Neural cell (in vitro differentiated cells): ENCODE results near the gene SLC25A46. TPM values are rescaled to one million over a fixed set of nuclear protein-coding genes. Genes with fewer than 3 reads are reported as not detected.

Experiments used
- H2AFZ ChIP-seq: fragments of 200-600, 300-800 bp; sonication (generic), shearing (Covaris generic); 2 replicates; pipeline ENCODE4 v1.6.0; 2014; ENCODE audit warnings: low read depth, mild to moderate bottlenecking, antibody characterized with exemption, low read length, moderate library complexity
- H3F3A ChIP-seq: fragments of 200-600 bp; shearing (Covaris generic); 2 replicates; pipeline ENCODE4 v1.6.1; 2016; ENCODE audit warnings: mild to moderate bottlenecking, moderate library complexity, mixed read lengths, antibody characterized with exemption, low read length; ENCODE audit not compliant: insufficient read depth, poor library complexity, severe bottlenecking
- H3K27ac ChIP-seq: fragments of 200-600, 300-800 bp; sonication (generic), shearing (Covaris generic); 2 replicates; pipeline ENCODE4 v1.5.1; 2014; ENCODE audit warnings: mild to moderate bottlenecking, low read length, moderate library complexity
- H3K27me3 ChIP-seq: fragments of 300-800, 200-600 bp; sonication (generic), shearing (Covaris generic); 2 replicates; pipeline ENCODE4 v1.6.0; 2014; ENCODE audit warnings: mild to moderate bottlenecking, low read depth, low read length, moderate library complexity; ENCODE audit not compliant: insufficient read depth
- H3K36me3 ChIP-seq: fragments of 300-800, 200-600 bp; sonication (generic), shearing (Covaris generic); 2 replicates; pipeline ENCODE4 v1.5.1; 2014; ENCODE audit warnings: mild to moderate bottlenecking, antibody characterized with exemption, low read length, moderate library complexity; ENCODE audit not compliant: insufficient read depth
- H3K4me2 ChIP-seq: fragments of 300-800, 200-600 bp; sonication (generic), shearing (Covaris generic); 2 replicates; pipeline ENCODE4 v1.6.0; 2014; ENCODE audit warnings: mild to moderate bottlenecking, low read length
- H3K4me3 ChIP-seq: fragments of 300-800, 200-600 bp; sonication (generic), shearing (Covaris generic); 2 replicates; pipeline ENCODE4 v1.5.1; 2014; ENCODE audit warnings: mild to moderate bottlenecking, low read length, moderate library complexity
- H3K79me2 ChIP-seq: fragments of 200-600 bp; shearing (Covaris generic); replicated peaks from 2 replicates; pipeline ENCODE4 v1.6.0; 2014; ENCODE audit warnings: mild to moderate bottlenecking, low read length, moderate library complexity; ENCODE audit not compliant: insufficient read depth
- H3K9ac ChIP-seq: fragments of 300-800, 200-600 bp; sonication (generic), shearing (Covaris generic); 2 replicates; pipeline ENCODE4 v1.6.1; 2016; ENCODE audit warnings: mild to moderate bottlenecking, low read length, mixed read lengths
- H3K9me2 ChIP-seq: fragments of 200-600 bp; shearing (Covaris generic); 2 replicates; pipeline ENCODE4 v1.6.1; 2016; ENCODE audit warnings: mild to moderate bottlenecking, low read length, mixed read lengths; ENCODE audit not compliant: insufficient read depth
- H3K9me3 ChIP-seq: fragments of 200-600, 300-800 bp; sonication (generic), shearing (Covaris generic); 2 replicates; pipeline ENCODE4 v1.6.1; 2016; ENCODE audit warnings: mild to moderate bottlenecking, mixed run types, low read length, moderate library complexity, mixed read lengths
- H4K20me1 ChIP-seq: fragments of 200-600 bp; shearing (Covaris generic); 2 replicates; pipeline ENCODE4 v1.6.1; 2016; ENCODE audit warnings: mild to moderate bottlenecking, mixed run types; ENCODE audit not compliant: insufficient read depth
- EP300 ChIP-seq: fragments of 450-650 bp; conservative IDR thresholded peaks from 2 replicates; pipeline ENCODE4 v1.6.1; 2014; ENCODE audit warnings: antibody characterized with exemption, mild to moderate bottlenecking, moderate library complexity; ENCODE audit not compliant: poor library complexity, severe bottlenecking
- EZH2 ChIP-seq: fragments of 200-600, 300-800 bp; shearing (Covaris generic), sonication (generic); IDR thresholded peaks from 2 replicates; pipeline ENCODE4 v1.6.1; 2014; ENCODE audit warnings: antibody characterized with exemption, low read length, borderline replicate concordance, mild to moderate bottlenecking; ENCODE audit not compliant: insufficient read depth, poor library complexity, severe bottlenecking
- MXI1 ChIP-seq: fragments of 450-650 bp; conservative IDR thresholded peaks from 2 replicates; pipeline ENCODE4 v1.6.1; 2014; ENCODE audit warnings: antibody characterized with exemption, mild to moderate bottlenecking; ENCODE audit not compliant: poor library complexity, severe bottlenecking
- POLR2AphosphoS5 ChIP-seq: IDR thresholded peaks from 2 replicates; pipeline ENCODE4 v1.6.1; 2012
- RAD21 ChIP-seq: fragments of 450-650 bp; conservative IDR thresholded peaks from 2 replicates; pipeline ENCODE4 v1.6.1; 2014; ENCODE audit warnings: antibody characterized with exemption, mild to moderate bottlenecking, moderate library complexity
- SMC3 ChIP-seq: fragments of 450-650 bp; conservative IDR thresholded peaks from 2 replicates; pipeline ENCODE4 v1.6.1; 2014; ENCODE audit warnings: antibody characterized with exemption, mild to moderate bottlenecking, moderate library complexity; ENCODE audit not compliant: poor library complexity
- TAF1 ChIP-seq: IDR thresholded peaks from 2 replicates; pipeline ENCODE4 v1.6.1; 2012; ENCODE audit warnings: low read depth
- polyA plus RNA-seq: library from polyadenylated mRNA; depleted of rRNA; stranded (reverse); fragments of >200 nt; gene quantifications from 2 replicates; pipeline ENCODE4 v1.2.3, GENCODE V29; 2014
- TF ChIP-seq, protein P1 (sequence below): fragments of 450-650 bp; IDR thresholded peaks from 2 replicates; pipeline ENCODE4 v1.5.1; 2014; ENCODE audit warnings: antibody characterized with exemption, mild to moderate bottlenecking, moderate library complexity; ENCODE audit not compliant: poor library complexity, severe bottlenecking
- TF ChIP-seq, protein P2 (sequence below): IDR thresholded peaks from 2 replicates; pipeline ENCODE4 v1.6.1; 2012; ENCODE audit warnings: borderline replicate concordance

The SLC25A46 gene
- polyA plus RNA-seq, 1 donor from 2014 or later, result 118 TPM

DNA sequence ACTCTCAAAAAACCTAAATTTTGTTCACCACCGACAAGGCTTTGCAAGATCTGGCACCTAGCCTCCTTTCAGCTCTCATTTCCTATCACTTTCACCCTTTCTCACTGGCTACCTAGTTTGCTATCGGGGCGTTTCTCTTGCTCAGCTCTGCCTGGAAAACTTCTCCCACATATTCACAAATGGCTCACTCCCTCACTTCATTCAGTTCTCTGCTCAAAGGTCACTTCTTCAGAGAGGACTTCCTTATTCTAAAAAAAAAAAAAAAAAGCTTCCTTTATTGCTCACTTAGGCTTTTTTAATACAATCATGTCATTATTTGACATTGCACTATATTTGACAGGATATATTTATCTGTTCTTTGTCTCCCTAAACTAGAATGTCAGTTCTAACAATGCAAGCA is 2.1 kb upstream of the SLC25A46 start:
- H3K9me3 ChIP-seq, result no peaks in the 10 kb centered on the region
- H4K20me1 ChIP-seq, result no peaks in the 10 kb centered on the region
- no peak overlapping the region for H2AFZ ChIP-seq
- no peaks in the 10 kb centered on the region for H3K36me3 ChIP-seq
- no peak overlapping the region for H3K27ac ChIP-seq
- TF ChIP-seq RAD21, result no peak
- TF ChIP-seq, protein P1, sequence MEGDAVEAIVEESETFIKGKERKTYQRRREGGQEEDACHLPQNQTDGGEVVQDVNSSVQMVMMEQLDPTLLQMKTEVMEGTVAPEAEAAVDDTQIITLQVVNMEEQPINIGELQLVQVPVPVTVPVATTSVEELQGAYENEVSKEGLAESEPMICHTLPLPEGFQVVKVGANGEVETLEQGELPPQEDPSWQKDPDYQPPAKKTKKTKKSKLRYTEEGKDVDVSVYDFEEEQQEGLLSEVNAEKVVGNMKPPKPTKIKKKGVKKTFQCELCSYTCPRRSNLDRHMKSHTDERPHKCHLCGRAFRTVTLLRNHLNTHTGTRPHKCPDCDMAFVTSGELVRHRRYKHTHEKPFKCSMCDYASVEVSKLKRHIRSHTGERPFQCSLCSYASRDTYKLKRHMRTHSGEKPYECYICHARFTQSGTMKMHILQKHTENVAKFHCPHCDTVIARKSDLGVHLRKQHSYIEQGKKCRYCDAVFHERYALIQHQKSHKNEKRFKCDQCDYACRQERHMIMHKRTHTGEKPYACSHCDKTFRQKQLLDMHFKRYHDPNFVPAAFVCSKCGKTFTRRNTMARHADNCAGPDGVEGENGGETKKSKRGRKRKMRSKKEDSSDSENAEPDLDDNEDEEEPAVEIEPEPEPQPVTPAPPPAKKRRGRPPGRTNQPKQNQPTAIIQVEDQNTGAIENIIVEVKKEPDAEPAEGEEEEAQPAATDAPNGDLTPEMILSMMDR, result no peak
- TF ChIP-seq MXI1, result no peak
- TF ChIP-seq EZH2, result no peak
- TF ChIP-seq EP300, result no peak
- TF ChIP-seq, protein P2, sequence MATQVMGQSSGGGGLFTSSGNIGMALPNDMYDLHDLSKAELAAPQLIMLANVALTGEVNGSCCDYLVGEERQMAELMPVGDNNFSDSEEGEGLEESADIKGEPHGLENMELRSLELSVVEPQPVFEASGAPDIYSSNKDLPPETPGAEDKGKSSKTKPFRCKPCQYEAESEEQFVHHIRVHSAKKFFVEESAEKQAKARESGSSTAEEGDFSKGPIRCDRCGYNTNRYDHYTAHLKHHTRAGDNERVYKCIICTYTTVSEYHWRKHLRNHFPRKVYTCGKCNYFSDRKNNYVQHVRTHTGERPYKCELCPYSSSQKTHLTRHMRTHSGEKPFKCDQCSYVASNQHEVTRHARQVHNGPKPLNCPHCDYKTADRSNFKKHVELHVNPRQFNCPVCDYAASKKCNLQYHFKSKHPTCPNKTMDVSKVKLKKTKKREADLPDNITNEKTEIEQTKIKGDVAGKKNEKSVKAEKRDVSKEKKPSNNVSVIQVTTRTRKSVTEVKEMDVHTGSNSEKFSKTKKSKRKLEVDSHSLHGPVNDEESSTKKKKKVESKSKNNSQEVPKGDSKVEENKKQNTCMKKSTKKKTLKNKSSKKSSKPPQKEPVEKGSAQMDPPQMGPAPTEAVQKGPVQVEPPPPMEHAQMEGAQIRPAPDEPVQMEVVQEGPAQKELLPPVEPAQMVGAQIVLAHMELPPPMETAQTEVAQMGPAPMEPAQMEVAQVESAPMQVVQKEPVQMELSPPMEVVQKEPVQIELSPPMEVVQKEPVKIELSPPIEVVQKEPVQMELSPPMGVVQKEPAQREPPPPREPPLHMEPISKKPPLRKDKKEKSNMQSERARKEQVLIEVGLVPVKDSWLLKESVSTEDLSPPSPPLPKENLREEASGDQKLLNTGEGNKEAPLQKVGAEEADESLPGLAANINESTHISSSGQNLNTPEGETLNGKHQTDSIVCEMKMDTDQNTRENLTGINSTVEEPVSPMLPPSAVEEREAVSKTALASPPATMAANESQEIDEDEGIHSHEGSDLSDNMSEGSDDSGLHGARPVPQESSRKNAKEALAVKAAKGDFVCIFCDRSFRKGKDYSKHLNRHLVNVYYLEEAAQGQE, result no peak
- TF ChIP-seq POLR2AphosphoS5, result no peak
- TF ChIP-seq SMC3, result no peak
- TF ChIP-seq TAF1, result no peak
- H3K4me3 ChIP-seq, result no peak overlapping the region
- no peaks in the 10 kb centered on the region for H3K9me2 ChIP-seq
- peaks cover 15% of the 10 kb centered on the region for H3K79me2 ChIP-seq
- no peak overlapping the region for H3K9ac ChIP-seq
- no peak overlapping the region for H3K4me2 ChIP-seq
- no peaks in the 10 kb centered on the region for H3K27me3 ChIP-seq
- no peaks in the 10 kb centered on the region for H3F3A ChIP-seq

DNA sequence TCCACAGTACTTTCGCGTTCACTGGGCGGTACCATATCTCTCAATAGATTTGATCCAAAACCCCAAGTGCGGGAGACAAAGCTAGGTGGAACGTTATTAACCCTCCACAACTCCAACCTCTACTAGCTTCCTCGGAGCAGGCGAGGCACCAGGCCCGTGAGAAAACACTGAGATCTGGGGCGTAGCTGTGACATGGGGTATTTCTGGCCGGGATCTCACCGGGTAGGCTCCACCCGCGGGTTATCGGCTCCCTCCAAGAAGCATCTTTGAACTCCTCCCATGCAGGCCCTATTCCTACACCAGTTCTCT is 350 bp upstream of the SLC25A46 start:
- no peaks in the 10 kb centered on the region for H3F3A ChIP-seq
- H3K27ac ChIP-seq, result peak overlapping the region; percentile 94
- H3K79me2 ChIP-seq, result peaks cover 24% of the 10 kb centered on the region
- no peaks in the 10 kb centered on the region for H4K20me1 ChIP-seq
- H3K9ac ChIP-seq, result peak overlapping the region; percentile 96
- TF ChIP-seq, protein P2, result no peak
- TF ChIP-seq EZH2 (no peak), TAF1 (no peak), POLR2AphosphoS5 (no peak), SMC3 (peak; percentile 28), EP300 (no peak), RAD21 (peak; percentile 29), MXI1 (no peak)
- TF ChIP-seq, protein P1, result no peak
- no peaks in the 10 kb centered on the region for H3K9me3 ChIP-seq
- H2AFZ ChIP-seq, result peak overlapping the region; percentile 95
- H3K4me3 ChIP-seq, result peak overlapping the region; percentile 82
- H3K4me2 ChIP-seq, result peak overlapping the region; percentile 68
- no peaks in the 10 kb centered on the region for H3K36me3 ChIP-seq
- no peaks in the 10 kb centered on the region for H3K27me3 ChIP-seq
- no peaks in the 10 kb centered on the region for H3K9me2 ChIP-seq
